ENCODE data around the gene SIAH1.

- TF ChIP-seq, protein P1, sequence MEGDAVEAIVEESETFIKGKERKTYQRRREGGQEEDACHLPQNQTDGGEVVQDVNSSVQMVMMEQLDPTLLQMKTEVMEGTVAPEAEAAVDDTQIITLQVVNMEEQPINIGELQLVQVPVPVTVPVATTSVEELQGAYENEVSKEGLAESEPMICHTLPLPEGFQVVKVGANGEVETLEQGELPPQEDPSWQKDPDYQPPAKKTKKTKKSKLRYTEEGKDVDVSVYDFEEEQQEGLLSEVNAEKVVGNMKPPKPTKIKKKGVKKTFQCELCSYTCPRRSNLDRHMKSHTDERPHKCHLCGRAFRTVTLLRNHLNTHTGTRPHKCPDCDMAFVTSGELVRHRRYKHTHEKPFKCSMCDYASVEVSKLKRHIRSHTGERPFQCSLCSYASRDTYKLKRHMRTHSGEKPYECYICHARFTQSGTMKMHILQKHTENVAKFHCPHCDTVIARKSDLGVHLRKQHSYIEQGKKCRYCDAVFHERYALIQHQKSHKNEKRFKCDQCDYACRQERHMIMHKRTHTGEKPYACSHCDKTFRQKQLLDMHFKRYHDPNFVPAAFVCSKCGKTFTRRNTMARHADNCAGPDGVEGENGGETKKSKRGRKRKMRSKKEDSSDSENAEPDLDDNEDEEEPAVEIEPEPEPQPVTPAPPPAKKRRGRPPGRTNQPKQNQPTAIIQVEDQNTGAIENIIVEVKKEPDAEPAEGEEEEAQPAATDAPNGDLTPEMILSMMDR (IDR thresholded peaks at IDR 0.05), result no peak
- TF ChIP-seq POLR2A (IDR thresholded peaks at IDR 0.05) (no peak), POLR2AphosphoS5 (IDR thresholded peaks at IDR 0.05) (no peak)
Measured at GRCh38 chr16:48342591-48342990, 42.6 kb downstream of the SIAH1 start.

Measured in stomach (tissue), 4 donors.